Measurements from ENCODE around the gene TSC22D4. TPM values are rescaled to one million over a fixed set of nuclear protein-coding genes. Genes with fewer than 3 reads are reported as not detected.

The TSC22D4 gene
- total and polyA plus RNA-seq, 2 donors (not counting 3 experiments of a cell fraction or from before 2014, with no cell fraction given) = 40.1 to 84.4 TPM

GRCh38 chr7:100456562-100456961, 22.5 kb downstream of the TSC22D4 start:
- Histone ChIP-seq H4K20me1 (replicated peaks; ENCODE audit: control insufficient read depth, extremely low read depth, insufficient read depth, low read length) (no peaks in the 10 kb centered on the region), H3K27ac (ENCODE audit: insufficient read depth, low read depth, low read length) (no peak overlapping the region), H3K79me2 (ENCODE audit: control insufficient read depth, insufficient read depth, low read length) (no peaks in the 10 kb centered on the region), H3K36me3 (ENCODE audit: control insufficient read depth in 2 of 2, extremely low read depth in 1 of 2, insufficient read depth in 2 of 2, low read length in 2 of 2) (peaks cover 0 to 7% of the 10 kb centered on the region in 2 experiments), H3K4me1 (ENCODE audit: control insufficient read depth, extremely low read depth, insufficient read depth, low read length) (peaks cover 10% of the 10 kb centered on the region), H3K4me2 (ENCODE audit: insufficient read depth, low read length) (no peak overlapping the region), H3K4me3 (replicated peaks in 1 of 3; ENCODE audit: insufficient read depth in 1 of 3, low read depth in 1 of 3, low read length in 3 of 3) (no peak overlapping the region), H3K9me1 (replicated peaks; ENCODE audit: control insufficient read depth, extremely low read depth, insufficient read depth, low read length) (no peaks in the 10 kb centered on the region), H2AFZ (ENCODE audit: low read depth, low read length) (no peak overlapping the region), H3K9ac (replicated peaks; ENCODE audit: extremely low read depth, insufficient read depth, low read length) (no peak overlapping the region), H3K9me3 (replicated peaks; ENCODE audit: control insufficient read depth, insufficient read depth, low read length) (no peaks in the 10 kb centered on the region), H3K27me3 (ENCODE audit: control insufficient read depth in 2 of 2, insufficient read depth in 2 of 2, low read length in 2 of 2) (no peaks in the 10 kb centered on the region)
- FAIRE-seq (no peak), DNase-seq (ENCODE audit: low read depth, low spot score) (no peak)
- ChIA-PET POLR2A (no interaction called here), CTCF (interaction anchor here (3.8 kb wide), 1 partner anchor 12 kb away, joined by 16 read pairs; no protein-coding TSS in a partner anchor)
- TF ChIP-seq POLR2AphosphoS5 (IDR thresholded peaks at IDR 0.05; ENCODE audit: insufficient read depth, low read depth, low read length) (no peak), MYC (IDR thresholded peaks at IDR 0.05; ENCODE audit: low read depth, low read length) (no peak), MAX (IDR thresholded peaks at IDR 0.05; ENCODE audit: insufficient read depth, insufficient read length) (no peak), CTCF (IDR thresholded peaks at IDR 0.05; ENCODE audit: extremely low read depth in 1 of 2, insufficient read depth in 1 of 2, low read depth in 1 of 2, low read length in 2 of 2) (no peak), FOS (IDR thresholded peaks at IDR 0.05; ENCODE audit: borderline replicate concordance, insufficient read depth, low read length) (no peak), EZH2 (IDR thresholded peaks at IDR 0.05; ENCODE audit: borderline replicate concordance, low read depth, low read length, severe bottlenecking) (no peak), JUN (IDR thresholded peaks at IDR 0.05; ENCODE audit: borderline replicate concordance, insufficient read depth, insufficient read length, low read depth) (no peak)
- intact Hi-C loops (cut with micrococcal nuclease) = no loop called here
- no TSS peak for BruUV-seq (replicated peaks)
- dilution Hi-C loops (cut with MboI; ENCODE audit: extremely low pct_ligation_motif_present, low sequenced_read_pairs) = no loop called here
